A549 (cell line): Measurements from ENCODE around the gene PDE4D. TPM values are rescaled to one million over a fixed set of nuclear protein-coding genes. Genes with fewer than 3 reads are reported as not detected.

Experiments
- ATAC-seq, 2 experiments: fragments of 200-7000 bp in 1 of 2; fragments of >200 bp in 1 of 2; cut with Nextera tagmentation in 1 of 2; cut with Tn5 transposase in 1 of 2; 3 replicates each; pipeline versions ENCODE4 v1.8.0 to v1.9.1; 2018 to 2020; ENCODE audit warnings: mild to moderate bottlenecking in 1 of 2, moderate library complexity in 1 of 2
- CTCF ChIA-PET: fragments of 300-600 bp; sonication (Branson Sonifier 250); formaldehyde crosslinking; extraction: SDS; loops from one replicate; lab custom pipeline; 2021; ENCODE audit warnings: antibody characterized with exemption, inconsistent platforms; lab: Yijun Ruan, JAX
- POLR2A ChIA-PET: fragments of 350-600 bp; formaldehyde crosslinking; extraction: SDS; loops from one replicate; lab custom pipeline; 2021; ENCODE audit warnings: antibody characterized with exemption, inconsistent platforms; lab: Yijun Ruan, JAX
- DNase-seq, 2 experiments: peaks; one replicate each; pipeline versions ENCODE4 v3.0.0 to v3.0.0-alpha.2; 2011 to 2016; ENCODE audit warnings: low read depth in 1 of 2, low spot score in 1 of 2
- FAIRE-seq: peaks from 2 replicates; lab custom pipeline; 2011; peaks lifted over from hg19 to GRCh38; lab: Jason Lieb, UNC
- H3K27ac ChIP-seq, 2 experiments: fragments of >200 bp; sonication (Bioruptor Twin); formaldehyde crosslinking; 3 replicates each; pipeline ENCODE4 v1.5.1; 2016 to 2017
- H3K4me1 ChIP-seq: fragments of >200 bp; sonication (Bioruptor Twin); formaldehyde crosslinking; 3 replicates; pipeline ENCODE4 v1.6.1; 2016
- H3K4me2 ChIP-seq: fragments of >200 bp; sonication (Bioruptor Twin); formaldehyde crosslinking; 3 replicates; pipeline ENCODE4 v1.6.1; 2016
- H3K4me3 ChIP-seq: fragments of >200 bp; sonication (Bioruptor Twin); formaldehyde crosslinking; 3 replicates; pipeline ENCODE4 v1.5.1; 2016
- H3K9me3 ChIP-seq: fragments of >200 bp; sonication (Bioruptor Twin); formaldehyde crosslinking; 3 replicates; pipeline ENCODE4 v1.6.1; 2016
- ATOH8 ChIP-seq: fragments of 250-450 bp; sonication (Bioruptor Pico); IDR thresholded peaks from 2 replicates; pipeline ENCODE4 v1.5.0; 2020; ENCODE audit warnings: low read depth, mild to moderate bottlenecking, moderate library complexity
- E2F6 ChIP-seq: IDR thresholded peaks from 2 replicates; pipeline ENCODE4 v1.6.1; 2012; ENCODE audit warnings: low read depth, borderline replicate concordance
- FOSB ChIP-seq: fragments of 250-450 bp; sonication (Bioruptor Pico); IDR thresholded peaks from 2 replicates; pipeline ENCODE4 v1.5.0; 2020; ENCODE audit warnings: mild to moderate bottlenecking, moderate library complexity
- FOSL2 ChIP-seq, 2 experiments: fragments of 450-650 bp in 1 of 2; fragments of >200 bp in 1 of 2; sonication (Bioruptor Twin) in 1 of 2; formaldehyde crosslinking; IDR thresholded peaks; 2 replicates each; pipeline versions ENCODE4 v1.5.0 to v1.6.1; 2016 to 2020; ENCODE audit warnings: mild to moderate bottlenecking in 1 of 2, moderate library complexity in 1 of 2
- HEYL ChIP-seq: fragments of 250-450 bp; sonication (Bioruptor Pico); IDR thresholded peaks from 2 replicates; pipeline ENCODE4 v1.8.0; 2021; ENCODE audit warnings: mild to moderate bottlenecking, moderate library complexity
- HOXA7 ChIP-seq: fragments of 250-450 bp; sonication (Bioruptor Pico); IDR thresholded peaks from 2 replicates; pipeline ENCODE4 v1.5.0; 2020; ENCODE audit warnings: mild to moderate bottlenecking, moderate library complexity
- JUN ChIP-seq, 2 experiments: fragments of >200 bp; sonication (Bioruptor Twin); formaldehyde crosslinking; IDR thresholded peaks; 2 replicates in 1 of 2; 3 replicates in 1 of 2; pipeline ENCODE4 v1.6.1; 2016 to 2017
- MAX ChIP-seq: IDR thresholded peaks from 2 replicates; pipeline ENCODE4 v1.6.1; 2012
- MYC ChIP-seq: IDR thresholded peaks from 2 replicates; pipeline ENCODE4 v1.6.1; 2012; ENCODE audit warnings: mild to moderate bottlenecking, inconsistent platforms, low read length, improper control_type of control experiment, borderline replicate concordance
- POLR2A ChIP-seq: IDR thresholded peaks from 2 replicates; pipeline ENCODE4 v1.6.1; 2012; ENCODE audit warnings: mild to moderate bottlenecking, low read length
- POLR2AphosphoS2 ChIP-seq: conservative IDR thresholded peaks from 2 replicates; pipeline ENCODE4 v1.6.1; 2012; ENCODE audit warnings: low read length, improper control_type of control experiment, inconsistent platforms
- RARB ChIP-seq: fragments of 250-450 bp; sonication (Bioruptor Pico); IDR thresholded peaks from 2 replicates; pipeline ENCODE4 v1.8.0; 2021; ENCODE audit warnings: mild to moderate bottlenecking, moderate library complexity
- TFCP2L1 ChIP-seq: fragments of 250-450 bp; sonication (Bioruptor Pico); IDR thresholded peaks from 2 replicates; pipeline ENCODE4 v1.5.0; 2021; ENCODE audit warnings: mild to moderate bottlenecking
- TP53 ChIP-seq: fragments of 250-450 bp; sonication (Bioruptor Pico); IDR thresholded peaks from 2 replicates; pipeline ENCODE4 v1.5.0; 2021; ENCODE audit warnings: mild to moderate bottlenecking, moderate library complexity
- USF2 ChIP-seq: fragments of 450-650 bp; IDR thresholded peaks from 2 replicates; pipeline ENCODE4 v1.6.1; 2014; ENCODE audit warnings: antibody characterized with exemption
- ZC3H11A ChIP-seq: fragments of 450-650 bp; IDR thresholded peaks from 2 replicates; pipeline ENCODE4 v1.6.1; 2014; ENCODE audit warnings: antibody characterized with exemption, mild to moderate bottlenecking
- ZSCAN20 ChIP-seq: fragments of 250-450 bp; sonication (Bioruptor Pico); IDR thresholded peaks from 2 replicates; pipeline ENCODE4 v1.8.0; 2022; ENCODE audit warnings: mild to moderate bottlenecking, moderate library complexity
- WGBS: methylation state at CpG from one replicate; pipeline ENCODE4 v1.1.6; 2017; ENCODE audit errors: missing lambda C conversion rate; 5-methylcytosine and 5-hydroxymethylcytosine counted together
- polyA plus RNA-seq, 4 experiments: library from polyadenylated mRNA; depleted of rRNA in 3 of 4; stranded (reverse); fragments of >200 nt; fragmentation: RNase III in 1 of 4; extraction: RNeasy Plus Mini Kit Qiagen cat#74134 plus additional on column Dnase treatment in 1 of 4; gene quantifications; 2 replicates in 3 of 4; 3 replicates in 1 of 4; pipeline ENCODE4 v1.2.3, GENCODE V29; 2011 to 2017

The PDE4D gene
- polyA plus RNA-seq, 2 of the 4 experiments (the other 2 are of a cell fraction), result 74.0 to 213 TPM

GRCh38 chr5:59021286-59021673 is 872.2 kb downstream of the PDE4D start:
- peak in 1 of 2 experiments; percentile 41; a peak in 3 of 6 replicates for ATAC-seq
- Histone ChIP-seq H3K9me3 (no peaks in the 10 kb centered on the region), H3K4me3 (peak overlapping the region; percentile 15; the same call in 2 of the 3 replicates), H3K4me2 (peak overlapping the region; percentile 71), H3K4me1 (peaks cover 99% of the 10 kb centered on the region), H3K27ac (peak overlapping the region; percentile 45 to 83; a peak in 5 of 6 replicates)
- DNase-seq, result no peak
- TF ChIP-seq TP53 (CRISPR knock-in tag), result 0 out of 2 replicates have a peak, but pooled peaks have one; percentile 23
- 0 out of 2 replicates have a peak, but pooled peaks have one; percentile 6 for TF ChIP-seq RARB (CRISPR knock-in tag)
- TF ChIP-seq MAX, result no peak
- TF ChIP-seq JUN (IDR thresholded peaks at IDR 0.05), result peak in 1 of 2 experiments; percentile 11; a peak in 1 of 5 replicates
- peak; percentile 17; the same call in 1 of the 2 replicates for TF ChIP-seq POLR2AphosphoS2
- no peak; the same call in 1 of the 2 replicates for TF ChIP-seq TFCP2L1
- no peak for FAIRE-seq
- CTCF ChIA-PET, result interaction anchor here (0.5 to 2.4 kb wide), 4 partner anchors 12 to 153 kb away, joined by 3 to 8 read pairs (median 4); no protein-coding TSS in a partner anchor
- POLR2A ChIA-PET, result no interaction called here

- Histone ChIP-seq H3K4me3 (peak overlapping the region; percentile 15; the same call in 2 of the 3 replicates), H3K4me1 (peaks cover 94% of the 10 kb centered on the region), H3K27ac (peak overlapping the region; percentile 45 to 83; a peak in 5 of 6 replicates), H3K4me2 (peak overlapping the region; percentile 71), H3K9me3 (no peaks in the 10 kb centered on the region)
- DNase-seq (no peak), ATAC-seq (peak; percentile 40 to 57; a peak in 5 of 6 replicates), FAIRE-seq (no peak)
- CTCF ChIA-PET, result interaction anchor here (0.5 to 2.4 kb wide), 4 partner anchors 13 to 153 kb away, joined by 3 to 8 read pairs (median 4); no protein-coding TSS in a partner anchor
- TF ChIP-seq TP53 (CRISPR knock-in tag) (no peak), POLR2A (no peak), RARB (CRISPR knock-in tag) (0 out of 2 replicates have a peak, but pooled peaks have one; percentile 19), ZC3H11A (no peak), POLR2AphosphoS2 (peak; percentile 73; the same call in 1 of the 2 replicates), ZSCAN20 (CRISPR knock-in tag) (no peak), ATOH8 (CRISPR knock-in tag) (no peak), TFCP2L1 (peak; percentile 69; the same call in 1 of the 2 replicates), FOSL2 (IDR thresholded peaks at IDR 0.05) (peak; percentile 44), FOSL2 (CRISPR knock-in tag; IDR thresholded peaks at IDR 0.05) (peak; percentile 74), HEYL (CRISPR knock-in tag) (no peak), FOSB (CRISPR knock-in tag) (peak; percentile 49; the same call in 1 of the 2 replicates), MYC (no peak), E2F6 (no peak)
- 9% methylated on average over 3 of the region's 3 CpGs for WGBS
- POLR2A ChIA-PET, result interaction anchor here (1.1 kb wide), 1 partner anchor 35 kb away, joined by 5 read pairs; no protein-coding TSS in a partner anchor
Measured at GRCh38 chr5:59020611-59021285, 872.8 kb downstream of the PDE4D start.

GRCh38 chr5:59019078-59019477 is 874.4 kb downstream of the PDE4D start:
- no peak for FAIRE-seq
- Histone ChIP-seq H3K27ac (peak overlapping the region; percentile 16 to 83; a peak in 5 of 6 replicates), H3K4me2 (peak overlapping the region; percentile 71), H3K4me3 (0 out of 3 replicates have a peak overlapping the region, but pooled peaks have one; percentile 12), H3K4me1 (peaks cover 77% of the 10 kb centered on the region), H3K9me3 (no peaks in the 10 kb centered on the region)
- no peak for TF ChIP-seq USF2
- 0 out of 2 replicates have a peak, but pooled peaks have one; percentile 22 for TF ChIP-seq HOXA7 (CRISPR knock-in tag)
- 0 out of 2 replicates have a peak, but pooled peaks have one; percentile 9 for TF ChIP-seq POLR2AphosphoS2
- 42% methylated on average over 1 of the region's 1 CpG for WGBS
- CTCF ChIA-PET, result interaction anchor here (0.7 to 2.1 kb wide), 2 partner anchors 100 to 128 kb away, joined by 4 to 7 read pairs; no protein-coding TSS in a partner anchor
- POLR2A ChIA-PET, result no interaction called here
- no peak for DNase-seq
- peak in 1 of 2 experiments; percentile 3; a peak in 1 of 6 replicates for ATAC-seq
